Stimulated activated naive CD8-positive, alpha-beta T cell treated with anti-CD3 and anti-CD28 coated beads, Interleukin-15, Interleukin-2, amounts not matched to agents 100 U/mL and 50 U/mL, for 24 hours (primary cell): ENCODE results near the gene BCL7B.
"Not testable (repeated sequence)": the region's sequence is repeated elsewhere in the genome, so short reads cannot be mapped to it uniquely, and the experiment has no call there.

Experiments used
- ATAC-seq: fragments of 150-1000 bp; cut with Tn5 transposase; one replicate; pipeline ENCODE4 v1.10.0; 2021
- DNase-seq: peaks from one replicate; pipeline ENCODE4 v3.0.0; 2021

The BCL7B gene

GRCh38 chr7:73572767-73573186 lies 15.3 kb upstream of the BCL7B start:
- ATAC-seq (no peak), DNase-seq (no peak)

- no peak for DNase-seq
- ATAC-seq = no peak
These were observed 13.5 kb upstream of the BCL7B start for GRCh38 chr7:73570977-73571376.

GRCh38 chr7:73570521-73570920 lies 13.0 kb upstream of the BCL7B start:
- no peak for DNase-seq
- ATAC-seq = no peak

GRCh38 chr7:73569042-73569608 lies 11.6 kb upstream of the BCL7B start:
- DNase-seq (no peak), ATAC-seq (no peak)

- ATAC-seq (no peak), DNase-seq (no peak)
These were observed 10.6 kb upstream of the BCL7B start for GRCh38 chr7:73567846-73568685.

GRCh38 chr7:73567140-73567539 lies 9.7 kb upstream of the BCL7B start:
- DNase-seq (no peak), ATAC-seq (no peak)

GRCh38 chr7:73566431-73566830 lies 8.9 kb upstream of the BCL7B start:
- ATAC-seq, DNase-seq: not testable (repeated sequence)

- DNase-seq = no peak
- no peak for ATAC-seq
These were observed 8.3 kb upstream of the BCL7B start for GRCh38 chr7:73565675-73566340.

GRCh38 chr7:73560109-73560835 lies 2.8 kb upstream of the BCL7B start:
- no peak for DNase-seq
- ATAC-seq = no peak

GRCh38 chr7:73557108-73557396 lies 438 bp downstream of the BCL7B start:
- DNase-seq (peak; percentile 94), ATAC-seq (peak; percentile 94)

- DNase-seq = no peak
- ATAC-seq = no peak
These were observed 1.0 kb downstream of the BCL7B start for GRCh38 chr7:73556208-73557107.

GRCh38 chr7:73555411-73555982 lies 2.0 kb downstream of the BCL7B start:
- DNase-seq (no peak), ATAC-seq (no peak)

GRCh38 chr7:73550093-73550492 lies 7.4 kb downstream of the BCL7B start:
- ATAC-seq, DNase-seq: not testable (repeated sequence)

- no peak for DNase-seq
- ATAC-seq = no peak
These were observed 8.3 kb downstream of the BCL7B start for GRCh38 chr7:73549176-73549575.

GRCh38 chr7:73547841-73548240 lies 9.6 kb downstream of the BCL7B start:
- no peak for ATAC-seq

GRCh38 chr7:73544678-73545077 lies 12.8 kb downstream of the BCL7B start:
- DNase-seq = no peak
- no peak for ATAC-seq

More at GRCh38 chr7:73547841-73548240, 9.6 kb downstream of the BCL7B start:
- no peak for DNase-seq

GRCh38 chr7:73541722-73542121 lies 15.8 kb downstream of the BCL7B start:
- no peak for DNase-seq
- no peak for ATAC-seq

GRCh38 chr7:73539709-73540108 lies 17.8 kb downstream of the BCL7B start:
- no peak for ATAC-seq
- no peak for DNase-seq

GRCh38 chr7:73538510-73538909 lies 19.0 kb downstream of the BCL7B start:
- not testable (repeated sequence) for ATAC-seq, DNase-seq

GRCh38 chr7:73537051-73537450 lies 20.4 kb downstream of the BCL7B start:
- no peak for DNase-seq
- no peak for ATAC-seq

- no peak for DNase-seq
- ATAC-seq = no peak
These were observed 21.0 kb downstream of the BCL7B start for GRCh38 chr7:73536479-73536878.
